WTC11 (cell line): Measurements from ENCODE around the gene IGSF9.

Experiments
- CTCF ChIP-seq: fragments of 200-600 bp; IDR thresholded peaks from 2 replicates; pipeline ENCODE4 v1.8.0; 2022; ENCODE audit warnings: antibody characterized with exemption
- IRF2 ChIP-seq: sonication (generic); formaldehyde crosslinking; IDR thresholded peaks from 2 replicates; pipeline ENCODE4 v1.8.0; 2022; ENCODE audit warnings: low read depth, missing genetic modification reagents, borderline replicate concordance
- NFATC4 ChIP-seq: fragments of 250-450 bp; sonication (Bioruptor Pico); IDR thresholded peaks from 2 replicates; pipeline ENCODE4 v1.9.0; 2021; ENCODE audit warnings: mild to moderate bottlenecking
- TEAD4 ChIP-seq: sonication (generic); formaldehyde crosslinking; IDR thresholded peaks from 2 replicates; pipeline ENCODE4 v1.8.0; 2022; ENCODE audit warnings: mild to moderate bottlenecking, missing genetic modification reagents
- TF ChIP-seq, protein P1 (sequence below): sonication (generic); formaldehyde crosslinking; IDR thresholded peaks from 2 replicates; pipeline ENCODE4 v1.8.0; 2022; ENCODE audit warnings: missing genetic modification reagents

DNA sequence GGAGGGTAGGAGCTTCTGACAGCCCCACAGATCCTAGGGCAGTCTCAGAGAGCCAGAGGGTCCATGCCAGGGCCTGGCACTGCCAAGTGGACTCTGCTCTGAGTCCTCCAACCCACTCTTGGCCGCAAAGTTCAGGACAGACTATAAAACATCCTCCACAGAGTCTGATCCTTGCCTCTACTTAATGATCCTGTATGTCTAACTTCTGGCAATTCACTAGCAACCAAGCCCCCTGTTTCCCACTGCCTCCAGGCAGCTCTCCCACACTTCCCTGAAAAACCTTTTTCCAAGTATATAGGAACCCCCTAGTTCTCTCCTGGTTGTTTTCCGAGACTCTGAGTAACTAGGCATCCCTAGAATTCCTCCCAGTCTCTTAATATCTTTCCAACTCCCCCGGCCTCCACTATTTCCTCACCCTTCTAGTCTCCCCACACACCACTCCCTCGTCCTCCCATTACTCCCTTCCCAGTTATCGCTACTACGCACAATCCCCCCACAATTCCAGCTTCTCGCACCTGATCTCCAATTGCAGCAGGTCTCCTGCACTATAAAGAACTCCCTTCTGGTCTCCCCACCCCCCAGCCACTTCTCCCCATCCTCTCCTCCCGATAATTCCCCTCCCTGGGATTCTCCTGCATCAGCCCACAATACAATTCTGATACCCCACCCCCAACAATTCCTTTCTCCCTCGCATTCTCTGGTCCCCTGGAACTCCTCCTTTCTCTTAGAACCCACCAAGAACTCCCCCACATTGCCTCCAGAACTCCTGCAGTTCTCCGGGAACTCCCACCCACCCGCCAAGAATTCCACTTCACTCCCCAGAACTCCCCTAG is 574 bp downstream of the IGSF9 start:
- no peak for TF ChIP-seq IRF2 (CRISPR knock-in tag)
- no peak for TF ChIP-seq CTCF
- TF ChIP-seq, protein P1, sequence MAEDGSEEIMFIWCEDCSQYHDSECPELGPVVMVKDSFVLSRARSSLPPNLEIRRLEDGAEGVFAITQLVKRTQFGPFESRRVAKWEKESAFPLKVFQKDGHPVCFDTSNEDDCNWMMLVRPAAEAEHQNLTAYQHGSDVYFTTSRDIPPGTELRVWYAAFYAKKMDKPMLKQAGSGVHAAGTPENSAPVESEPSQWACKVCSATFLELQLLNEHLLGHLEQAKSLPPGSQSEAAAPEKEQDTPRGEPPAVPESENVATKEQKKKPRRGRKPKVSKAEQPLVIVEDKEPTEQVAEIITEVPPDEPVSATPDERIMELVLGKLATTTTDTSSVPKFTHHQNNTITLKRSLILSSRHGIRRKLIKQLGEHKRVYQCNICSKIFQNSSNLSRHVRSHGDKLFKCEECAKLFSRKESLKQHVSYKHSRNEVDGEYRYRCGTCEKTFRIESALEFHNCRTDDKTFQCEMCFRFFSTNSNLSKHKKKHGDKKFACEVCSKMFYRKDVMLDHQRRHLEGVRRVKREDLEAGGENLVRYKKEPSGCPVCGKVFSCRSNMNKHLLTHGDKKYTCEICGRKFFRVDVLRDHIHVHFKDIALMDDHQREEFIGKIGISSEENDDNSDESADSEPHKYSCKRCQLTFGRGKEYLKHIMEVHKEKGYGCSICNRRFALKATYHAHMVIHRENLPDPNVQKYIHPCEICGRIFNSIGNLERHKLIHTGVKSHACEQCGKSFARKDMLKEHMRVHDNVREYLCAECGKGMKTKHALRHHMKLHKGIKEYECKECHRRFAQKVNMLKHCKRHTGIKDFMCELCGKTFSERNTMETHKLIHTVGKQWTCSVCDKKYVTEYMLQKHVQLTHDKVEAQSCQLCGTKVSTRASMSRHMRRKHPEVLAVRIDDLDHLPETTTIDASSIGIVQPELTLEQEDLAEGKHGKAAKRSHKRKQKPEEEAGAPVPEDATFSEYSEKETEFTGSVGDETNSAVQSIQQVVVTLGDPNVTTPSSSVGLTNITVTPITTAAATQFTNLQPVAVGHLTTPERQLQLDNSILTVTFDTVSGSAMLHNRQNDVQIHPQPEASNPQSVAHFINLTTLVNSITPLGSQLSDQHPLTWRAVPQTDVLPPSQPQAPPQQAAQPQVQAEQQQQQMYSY (CRISPR knock-in tag) = no peak
- no peak for TF ChIP-seq NFATC4 (CRISPR knock-in tag)
- TF ChIP-seq TEAD4 (CRISPR knock-in tag) = no peak
